ENCODE results near the gene HM13.
"Not testable (repeated sequence)": the region's sequence is repeated elsewhere in the genome, so short reads cannot be mapped to it uniquely, and the experiment has no call there.

The HM13 gene

GRCh38 chr20:31606804-31607639 lies 92.8 kb downstream of the HM13 start:
- no peak for DNase-seq (ENCODE audit: low read depth in 3 of 3, low spot score in 1 of 3)

GRCh38 chr20:31607640-31608250 lies 93.5 kb downstream of the HM13 start:
- DNase-seq (ENCODE audit: low read depth in 3 of 3, low spot score in 1 of 3): no peak

GRCh38 chr20:31608251-31608945 lies 94.2 kb downstream of the HM13 start:
- no peak for DNase-seq (ENCODE audit: low read depth in 3 of 3, low spot score in 1 of 3)

- DNase-seq (ENCODE audit: low read depth in 3 of 3, low spot score in 1 of 3): not testable (repeated sequence)
These were observed 98.0 kb downstream of the HM13 start for GRCh38 chr20:31612271-31612640.

GRCh38 chr20:31615416-31615815 lies 101.2 kb downstream of the HM13 start:
- DNase-seq (ENCODE audit: low read depth in 3 of 3, low spot score in 1 of 3): no peak

GRCh38 chr20:31617432-31618104 lies 103.3 kb downstream of the HM13 start:
- DNase-seq (ENCODE audit: low read depth in 3 of 3, low spot score in 1 of 3): no peak

Measured in stimulated activated CD4-positive, alpha-beta T cell treated with anti-CD3 and anti-CD28 coated beads, TNF-alpha, amount 100 ng/mL, for 1 hour (primary cell).